ENCODE results near the gene PACRG.

- TF ChIP-seq CTCF (conservative IDR thresholded peaks at IDR 0.05 in 1 of 2, IDR thresholded peaks at IDR 0.05 in 1 of 2; ENCODE audit: extremely low read depth in 1 of 2, insufficient read depth in 1 of 2, low read depth in 1 of 2, low read length in 2 of 2), result no peak
- TF ChIP-seq EZH2 (IDR thresholded peaks at IDR 0.05; ENCODE audit: borderline replicate concordance, low read length), result no peak
Measured at GRCh38 chr6:163226181-163226835, 498.5 kb downstream of the PACRG start.
